Femur (tissue), 1 donor: ENCODE measurements around the gene PPP1R14D.

ENCODE experiments used
- DNase-seq: peaks from one replicate; pipeline ENCODE4 v3.0.0-alpha.2; 2017

The PPP1R14D gene

DNA sequence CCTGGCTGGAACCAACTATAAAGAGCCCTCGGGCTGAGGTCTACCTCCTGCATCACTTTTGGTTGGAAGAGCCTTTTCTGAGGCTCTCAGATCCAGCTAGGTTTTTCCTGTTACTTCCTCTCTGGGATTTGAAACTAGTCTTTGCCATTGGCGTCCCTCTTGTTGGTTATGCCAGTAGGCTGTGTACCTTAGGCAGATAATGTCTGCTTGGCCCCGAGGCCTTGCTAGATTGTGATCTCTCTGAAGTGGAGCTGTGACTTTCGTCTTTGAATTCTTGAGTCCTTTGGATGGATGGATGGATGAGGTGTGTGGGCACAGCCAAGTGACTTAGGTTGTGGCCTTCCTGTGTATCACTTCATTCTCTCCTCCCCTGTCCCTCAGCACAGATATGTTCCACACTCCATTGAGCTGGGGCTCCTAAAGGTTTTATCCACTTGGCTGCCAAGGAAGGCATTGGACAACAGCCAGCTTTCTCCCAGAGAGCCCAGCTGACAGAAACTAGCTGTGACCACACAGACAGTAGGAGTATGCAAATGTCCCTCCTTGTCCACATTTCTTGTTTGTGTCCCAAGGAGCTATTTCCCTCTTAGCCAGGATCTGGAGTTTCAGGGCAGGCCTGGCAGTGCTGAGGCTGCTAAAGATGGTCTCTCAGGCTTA is 13.3 kb downstream of the PPP1R14D start:
- no peak for DNase-seq

DNA sequence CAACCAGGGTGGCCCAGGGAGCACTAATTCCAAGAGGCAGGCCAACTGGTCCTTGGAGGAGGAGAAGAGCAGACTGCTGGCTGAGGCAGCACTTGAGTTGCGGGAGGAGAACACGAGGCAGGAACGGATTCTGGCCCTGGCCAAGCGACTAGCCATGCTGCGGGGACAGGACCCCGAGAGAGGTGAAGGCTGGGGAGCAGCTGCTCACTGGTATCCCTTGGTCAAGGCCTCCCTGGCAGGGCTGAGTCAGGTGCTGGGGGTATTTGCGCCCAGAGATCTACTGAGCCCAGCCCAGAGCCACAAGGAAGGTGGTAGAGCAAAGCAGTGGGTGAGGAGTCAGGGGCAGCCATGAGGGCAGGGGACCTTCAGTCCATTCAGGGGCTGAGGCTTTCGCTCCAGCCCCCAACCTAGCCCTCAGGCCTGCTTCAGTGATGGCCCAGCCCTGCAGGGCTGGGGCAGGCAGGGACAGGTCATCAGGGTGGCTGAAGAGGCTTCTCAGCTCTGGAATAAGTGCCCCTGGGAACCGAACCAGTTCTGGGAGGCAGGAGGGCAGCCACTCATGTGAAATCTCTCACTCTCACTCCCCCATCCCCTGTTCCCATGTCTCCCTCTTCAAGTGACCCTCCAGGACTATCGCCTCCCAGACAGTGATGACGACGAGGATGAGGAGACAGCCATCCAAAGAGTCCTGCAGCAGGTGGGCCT is 15.6 kb downstream of the PPP1R14D start:
- no peak for DNase-seq

DNA sequence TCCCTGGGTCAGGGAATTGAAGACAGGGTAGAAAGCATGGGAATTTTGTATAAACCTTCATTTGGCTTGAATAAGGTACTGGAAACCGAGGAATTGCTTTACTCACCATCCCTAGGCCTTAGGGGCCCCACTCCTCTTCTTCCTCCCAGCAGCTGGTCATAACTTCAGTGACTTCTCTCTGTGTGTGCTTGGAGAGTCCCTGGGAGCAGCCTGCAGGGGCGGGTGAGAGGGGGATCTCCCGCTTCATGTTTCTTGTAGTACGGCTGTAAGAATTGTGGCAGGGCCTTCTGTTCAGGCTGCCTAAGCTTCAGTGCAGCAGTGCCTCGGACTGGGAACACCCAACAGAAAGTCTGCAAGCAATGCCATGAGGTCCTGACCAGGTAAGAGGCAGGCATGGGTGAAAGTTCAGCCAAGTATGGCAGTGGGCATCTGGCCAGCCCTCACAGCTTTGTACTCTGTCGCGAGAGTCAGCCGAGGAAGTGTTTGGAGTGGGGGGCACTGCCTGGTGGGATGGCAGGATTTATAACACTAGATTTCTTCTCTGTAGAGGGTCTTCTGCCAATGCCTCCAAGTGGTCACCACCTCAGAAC is 19.6 kb downstream of the PPP1R14D start:
- DNase-seq: no peak

DNA sequence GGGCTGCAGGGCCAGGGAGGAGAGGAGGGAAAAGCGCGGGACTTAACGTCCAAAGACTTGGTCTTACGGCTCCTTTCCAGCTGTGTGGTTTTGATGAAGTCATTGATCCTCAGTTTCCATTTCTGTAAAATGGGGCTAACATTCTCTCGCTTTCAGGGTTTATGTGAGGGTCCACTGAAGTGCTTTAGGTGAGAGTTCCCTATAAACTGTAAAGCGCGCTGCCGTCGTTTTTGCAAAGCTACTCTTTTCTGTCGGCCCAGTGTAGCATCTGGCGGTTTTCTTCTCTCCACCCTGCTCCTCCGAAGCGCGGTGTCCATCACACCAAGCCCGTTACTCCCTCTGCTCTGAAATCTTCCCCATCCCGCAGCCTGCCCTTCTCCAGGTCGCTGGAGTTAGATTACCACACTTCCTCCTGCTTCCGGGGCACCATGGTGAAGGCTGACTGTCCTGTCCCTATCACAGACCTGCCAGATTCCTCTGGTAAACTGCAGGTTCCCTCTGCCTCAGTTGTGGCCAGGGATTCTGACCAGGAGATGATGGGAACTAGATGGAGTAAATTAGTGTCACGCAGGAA is 20.5 kb downstream of the PPP1R14D start:
- DNase-seq: no peak

DNA sequence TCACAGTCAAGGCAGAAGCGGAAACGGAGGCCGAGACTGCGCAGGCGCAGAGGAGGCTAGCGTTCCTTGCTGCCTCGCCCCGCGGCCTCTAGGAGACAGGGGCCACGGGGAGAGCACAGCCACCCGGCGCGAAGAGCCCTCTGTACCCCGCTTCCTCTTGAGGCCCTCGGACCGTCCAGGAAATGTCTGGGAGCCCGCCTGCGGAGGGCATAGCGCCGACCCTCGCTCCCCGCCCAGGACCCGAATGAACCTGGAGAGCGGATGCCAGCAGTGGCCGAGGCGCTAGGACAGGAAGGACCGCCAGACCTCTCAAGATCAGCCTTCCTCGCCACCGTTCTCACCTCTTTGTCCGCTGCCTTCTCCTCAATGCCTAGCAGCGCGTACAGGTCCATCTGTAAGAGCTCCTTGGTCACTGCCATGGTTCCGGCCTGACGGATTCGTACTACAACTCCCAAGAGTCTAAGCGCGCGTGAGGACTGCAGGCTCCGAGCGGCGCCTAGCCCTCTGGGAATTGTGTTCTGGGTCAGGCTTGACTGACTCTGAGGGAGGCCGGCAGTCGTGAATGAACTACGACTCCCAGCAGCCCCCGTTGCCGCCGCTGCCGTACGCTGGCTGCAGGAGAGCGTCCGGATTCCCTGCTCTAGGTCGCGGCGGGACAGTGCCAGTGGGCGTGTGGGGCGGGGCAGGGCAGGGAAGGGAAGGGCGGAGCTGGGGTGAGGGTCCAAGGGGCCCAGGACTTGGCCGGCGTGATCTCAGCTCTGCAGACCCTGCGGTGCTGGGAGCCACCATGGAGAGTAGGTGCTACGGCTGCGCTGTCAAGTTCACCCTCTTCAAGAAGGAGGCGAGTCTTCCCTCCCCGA is 21.2 kb downstream of the PPP1R14D start, which contains the start of the genes DNAJC17 and ZFYVE19:
TSS of gene DNAJC17 (minus strand) at position 446 of the 860 bp plus-strand sequence. CDS start at position 419, 27 bp downstream.
TSS of gene ZFYVE19 (plus strand) at position 62 of the 860 bp plus-strand sequence. CDS start at position 563, 501 bp downstream.
- peak; percentile 98 for DNase-seq

DNA sequence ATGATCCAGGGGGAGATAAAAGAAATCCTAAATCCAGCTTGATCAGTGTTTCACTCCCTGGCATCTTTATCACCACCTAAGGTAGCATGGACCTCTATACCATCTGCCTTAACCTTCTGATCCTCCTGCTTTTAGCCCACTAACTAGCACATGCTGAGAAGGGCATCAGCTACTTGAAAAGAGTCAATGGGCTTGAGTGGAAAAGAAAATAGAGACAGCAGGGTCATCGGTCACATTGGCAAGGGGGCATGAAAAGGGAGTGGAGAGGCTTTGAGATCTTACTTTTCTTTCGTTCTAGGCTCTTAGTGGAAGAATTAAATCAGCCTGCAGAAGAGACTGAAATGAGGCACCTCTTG is 21.9 kb downstream of the PPP1R14D start:
- no peak for DNase-seq

DNA sequence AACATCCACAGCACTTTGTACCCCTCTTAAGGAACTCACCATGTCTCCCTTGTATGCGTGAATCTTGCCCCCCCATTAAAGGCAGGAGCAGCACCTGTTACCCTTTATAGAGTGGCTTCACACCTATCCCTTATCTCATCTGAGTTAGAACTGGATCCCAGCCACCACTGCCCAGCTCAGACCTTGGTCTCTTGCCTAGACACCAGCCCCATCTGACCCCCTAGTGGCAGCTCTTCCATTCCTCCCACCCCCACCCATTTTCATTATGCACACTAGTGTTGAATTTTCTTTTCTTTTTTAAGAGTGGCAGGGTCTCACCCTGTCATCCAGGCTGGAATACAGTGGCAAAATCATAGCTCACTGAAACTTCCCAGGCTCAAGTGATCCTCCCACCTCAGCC is 24.8 kb downstream of the PPP1R14D start:
- no peak for DNase-seq

DNA sequence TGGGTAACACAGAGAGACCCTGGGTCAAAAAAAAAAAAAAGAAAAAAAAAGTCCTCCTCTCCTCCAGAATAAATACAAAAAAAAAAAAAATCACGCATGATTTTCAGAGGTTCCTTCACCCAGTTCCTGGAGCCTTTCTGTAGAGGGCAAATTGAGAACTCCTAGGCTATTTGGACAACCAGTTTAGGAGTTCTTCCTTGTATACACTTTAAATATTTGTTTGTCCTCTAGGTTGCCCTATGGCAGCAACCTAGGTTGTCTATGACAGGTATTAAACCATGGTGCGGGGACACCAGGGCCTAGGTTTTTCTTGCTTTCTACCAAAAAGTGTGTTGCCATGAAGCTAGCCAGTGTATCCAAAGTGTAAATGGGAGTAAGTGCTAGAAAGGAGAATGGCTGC is 25.4 kb downstream of the PPP1R14D start:
- DNase-seq: no peak

DNA sequence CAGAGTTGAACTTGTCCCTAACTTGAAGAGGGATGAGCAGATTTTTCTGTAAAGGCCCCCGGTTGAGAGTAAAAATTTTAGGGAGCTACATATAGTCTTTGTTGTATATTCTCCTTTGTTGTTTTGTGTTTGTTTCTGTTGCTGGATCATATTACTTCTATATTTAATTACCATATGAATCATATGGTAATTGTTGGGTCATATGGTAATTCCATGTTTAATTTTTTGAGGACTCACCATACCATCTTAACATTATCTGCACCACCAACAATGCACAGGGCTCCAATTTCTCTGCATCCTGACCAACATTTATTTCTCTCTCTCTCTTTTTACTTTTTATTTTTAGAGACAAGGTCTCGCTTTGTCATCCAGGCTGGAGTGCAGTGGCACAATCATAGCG is 29.0 kb downstream of the PPP1R14D start:
- DNase-seq: no peak

DNA sequence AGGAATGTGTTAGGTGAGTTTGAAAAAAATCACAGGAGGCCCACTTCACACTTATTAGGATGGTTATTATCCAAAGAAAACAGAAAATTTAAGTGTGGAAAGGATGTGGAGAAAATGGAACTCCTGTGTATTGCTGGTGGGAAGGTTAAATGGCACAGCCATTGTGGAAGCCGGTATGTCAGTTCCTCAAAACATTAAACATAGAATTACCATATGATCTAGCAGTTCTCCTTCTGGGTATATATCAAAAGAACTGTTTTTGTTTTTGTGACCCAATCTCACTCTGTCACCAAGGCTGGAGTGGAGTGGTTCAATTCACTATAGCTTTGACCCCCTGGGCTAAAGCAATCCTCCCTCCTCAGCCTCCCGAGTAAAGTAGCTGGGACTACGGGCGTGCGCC is 32.0 kb downstream of the PPP1R14D start:
- no peak for DNase-seq

DNA sequence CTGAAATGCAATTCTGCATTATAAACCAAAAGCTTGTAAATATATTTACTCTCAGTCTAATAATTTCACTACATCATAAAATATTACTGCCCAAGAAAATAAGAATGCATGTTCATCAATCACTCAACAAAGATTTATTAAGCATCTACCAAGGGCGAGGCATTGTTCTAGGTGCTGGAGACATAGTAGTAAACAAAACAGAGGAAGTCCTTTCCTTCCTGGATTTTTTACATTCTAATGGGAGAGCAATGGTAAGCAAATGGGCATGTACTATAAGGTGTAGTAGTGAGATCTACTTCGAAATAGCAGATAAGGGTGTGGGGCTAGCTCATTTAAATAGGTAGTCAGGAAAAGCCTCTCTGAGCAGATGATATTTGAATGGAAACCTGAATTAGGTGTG is 32.5 kb downstream of the PPP1R14D start:
- DNase-seq: no peak

DNA sequence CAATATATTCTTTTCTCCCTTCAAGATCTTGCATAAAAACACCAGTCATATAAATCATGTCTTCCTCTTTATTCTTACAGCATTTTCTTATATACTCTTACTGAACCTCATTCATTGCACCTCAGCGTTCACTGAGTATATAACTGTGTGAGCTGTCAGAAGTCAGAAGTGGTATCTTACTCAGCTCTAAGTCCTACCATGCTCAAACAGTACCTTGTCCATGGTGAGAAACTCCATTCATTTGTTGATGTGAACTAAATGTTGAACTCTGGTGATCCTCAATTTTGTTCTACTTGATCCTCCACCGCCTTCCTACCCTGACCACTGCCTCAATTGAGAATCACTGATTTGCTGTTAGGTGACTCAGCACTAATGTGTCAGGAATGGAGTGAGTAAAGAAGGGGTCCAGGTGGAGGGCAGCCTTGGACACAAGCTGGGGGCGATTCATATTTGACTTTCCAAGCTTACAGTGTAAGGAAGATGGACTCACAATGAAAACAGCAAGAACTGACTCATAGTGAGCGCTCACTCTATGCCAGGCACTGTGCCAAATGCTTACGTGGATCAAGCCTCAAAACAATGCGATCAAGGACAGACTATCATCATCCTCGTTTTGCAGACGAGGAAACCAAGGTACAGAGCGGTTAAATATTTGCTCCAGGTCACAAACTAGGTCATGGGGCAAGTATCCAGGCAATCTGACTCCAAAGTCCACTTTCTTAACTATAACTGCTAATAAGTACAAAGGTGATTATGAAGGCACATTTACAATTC is 35.1 kb downstream of the PPP1R14D start:
- DNase-seq: no peak

DNA sequence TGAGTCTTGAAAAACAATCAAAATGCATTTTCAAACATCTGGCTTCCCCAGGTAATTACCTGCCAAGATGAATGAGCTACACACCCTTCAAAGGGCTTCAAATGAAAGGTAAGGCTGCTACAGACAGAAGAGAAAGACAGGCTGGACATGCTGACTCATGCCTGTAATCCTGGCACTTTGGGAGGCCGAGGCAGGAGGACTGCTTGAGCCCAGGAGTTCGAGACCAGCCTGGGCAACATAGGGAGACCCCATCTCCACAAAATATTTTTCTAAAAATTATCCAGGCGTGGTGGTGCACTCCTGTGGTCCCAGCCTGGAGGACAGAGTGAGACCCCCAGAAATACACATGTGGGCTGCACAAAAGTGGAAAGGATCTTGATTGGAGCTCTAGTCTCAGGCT is 36.1 kb downstream of the PPP1R14D start:
- no peak for DNase-seq

DNA sequence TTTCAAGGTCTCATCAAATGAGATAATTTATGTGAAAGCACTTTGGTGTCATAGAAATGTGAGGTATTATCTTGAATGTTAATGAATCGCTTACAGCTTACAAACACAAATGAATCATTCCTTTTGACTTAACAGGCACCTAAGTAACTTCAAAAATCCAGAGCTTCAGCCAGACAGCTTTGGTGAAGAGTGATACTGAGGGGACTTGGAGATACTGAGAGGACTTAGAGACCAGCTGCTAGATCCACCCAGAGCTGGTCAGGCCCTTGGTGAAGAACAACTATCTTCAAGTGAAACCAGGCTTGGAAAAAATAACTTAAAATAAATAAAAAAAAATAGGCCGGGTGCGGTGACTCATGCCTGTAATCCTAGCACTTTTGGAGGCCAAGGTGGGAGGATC is 37.8 kb downstream of the PPP1R14D start:
- DNase-seq: no peak

DNA sequence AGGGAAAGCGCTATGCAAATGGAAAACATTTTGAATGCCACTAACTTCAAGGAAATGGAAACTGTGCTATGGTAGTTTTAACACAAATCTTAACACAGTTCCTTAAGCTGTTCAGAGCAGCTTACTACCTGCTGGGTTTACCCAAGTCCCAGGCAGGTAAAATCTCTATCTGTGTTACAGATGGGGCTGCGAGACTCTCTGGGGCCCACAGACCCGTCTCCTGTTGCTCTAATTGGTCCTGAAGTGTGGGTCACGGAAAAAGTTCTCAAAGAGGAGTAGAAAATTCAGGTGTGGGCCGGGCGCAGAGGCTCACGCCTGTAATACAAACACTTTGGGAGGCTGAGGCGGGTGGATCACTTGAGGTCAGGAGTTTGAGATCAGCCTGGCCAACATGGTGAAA is 38.5 kb downstream of the PPP1R14D start:
- no peak for DNase-seq

DNA sequence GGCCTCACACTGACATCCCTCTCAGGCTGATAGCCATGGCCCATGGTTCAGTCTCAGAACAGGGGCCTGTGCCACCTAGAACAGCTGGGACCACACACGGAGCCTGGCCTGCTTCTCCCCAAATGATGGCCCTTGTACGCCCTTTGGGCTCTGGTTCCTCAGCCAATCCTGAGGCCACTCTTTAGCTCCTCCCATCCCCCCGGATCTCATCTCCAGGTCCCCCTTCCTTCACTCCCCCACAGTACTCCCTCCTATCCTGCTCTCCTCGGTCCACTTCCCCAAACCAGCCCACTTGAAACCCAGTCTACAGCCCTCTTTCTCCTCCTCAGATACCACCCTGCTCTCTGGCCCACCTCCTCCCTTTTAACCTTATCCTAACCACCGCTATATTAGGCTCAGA is 39.4 kb downstream of the PPP1R14D start:
- DNase-seq: no peak

DNA sequence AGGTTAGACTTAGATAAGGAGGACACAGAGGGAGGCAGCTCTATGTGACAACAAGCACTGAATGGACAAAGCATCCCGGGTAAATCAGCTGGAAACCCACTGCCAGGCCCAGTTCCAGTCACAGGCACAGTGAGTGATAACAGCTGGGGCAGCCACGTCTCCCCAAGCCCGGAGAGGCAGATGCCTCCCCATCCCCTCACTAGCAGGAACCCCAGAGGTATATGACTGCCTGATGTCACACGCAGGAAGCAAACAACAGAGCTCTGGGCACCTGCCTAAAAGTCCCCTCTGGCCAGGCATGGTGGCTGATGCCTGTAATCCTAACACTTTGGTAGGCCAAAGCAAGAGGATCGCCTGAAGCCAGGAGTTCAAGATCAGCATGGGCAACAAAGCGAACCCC is 40.5 kb downstream of the PPP1R14D start:
- DNase-seq: no peak

DNA sequence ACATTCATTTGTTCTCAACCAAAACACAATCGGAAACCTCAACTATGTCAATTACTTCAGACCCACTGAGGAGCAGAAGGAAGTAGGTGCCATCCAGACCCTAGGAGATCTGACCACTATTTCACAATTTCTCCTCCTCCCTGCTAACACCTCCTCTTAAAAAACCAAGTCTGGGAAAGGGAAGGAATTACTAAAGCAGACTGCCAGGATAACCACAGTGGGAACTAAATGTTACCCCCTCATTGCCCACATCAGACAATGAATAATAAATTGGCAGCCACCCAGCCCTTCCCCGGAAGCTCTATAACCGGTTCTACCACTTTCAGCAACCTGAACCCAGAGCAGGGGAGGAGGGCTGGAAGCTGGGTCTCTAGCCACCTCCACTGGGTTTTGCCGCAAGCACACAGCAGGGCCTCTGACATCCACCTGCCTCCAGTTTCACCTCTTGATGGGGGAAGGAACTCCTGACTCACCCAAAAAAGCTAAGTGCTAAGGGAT is 41.1 kb downstream of the PPP1R14D start:
- no peak for DNase-seq

DNA sequence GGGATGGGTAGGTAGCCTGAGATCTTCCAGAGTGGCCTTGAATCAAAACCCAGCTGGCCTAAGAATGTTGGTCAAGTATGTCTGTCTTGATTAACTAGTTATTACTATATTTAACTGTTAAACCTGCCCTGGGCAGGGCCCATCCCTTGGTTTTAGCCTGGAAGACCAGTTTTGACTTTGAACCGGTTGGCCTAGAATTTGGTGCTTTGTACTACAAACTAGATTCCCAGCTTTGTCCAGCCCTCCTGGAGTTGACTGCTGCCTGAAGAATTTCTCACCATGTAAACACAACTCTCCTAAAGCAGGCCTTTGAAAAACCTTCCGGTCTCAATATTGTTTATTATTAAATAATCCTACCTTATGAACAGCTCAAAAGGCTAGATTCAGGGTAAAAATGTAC is 42.7 kb downstream of the PPP1R14D start:
- DNase-seq: no peak

DNA sequence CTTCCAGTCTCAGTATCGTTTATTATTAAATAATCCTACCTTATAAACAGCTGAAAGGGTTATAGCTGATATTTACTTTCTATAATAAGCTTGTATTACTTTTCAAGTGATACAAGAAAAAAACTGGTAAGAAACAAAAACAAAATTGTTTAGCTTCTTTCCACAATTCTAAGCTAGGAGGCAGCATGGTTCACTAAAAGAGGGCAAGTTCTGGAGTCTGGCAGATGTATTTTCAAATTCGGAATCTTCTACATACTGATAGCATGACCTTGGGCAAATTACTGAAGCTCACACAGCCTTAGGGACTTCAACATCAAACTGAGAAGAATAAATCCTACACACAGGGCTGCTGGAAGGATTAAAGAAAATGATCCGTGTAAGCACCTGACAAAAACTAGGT is 43.3 kb downstream of the PPP1R14D start:
- DNase-seq: no peak

DNA sequence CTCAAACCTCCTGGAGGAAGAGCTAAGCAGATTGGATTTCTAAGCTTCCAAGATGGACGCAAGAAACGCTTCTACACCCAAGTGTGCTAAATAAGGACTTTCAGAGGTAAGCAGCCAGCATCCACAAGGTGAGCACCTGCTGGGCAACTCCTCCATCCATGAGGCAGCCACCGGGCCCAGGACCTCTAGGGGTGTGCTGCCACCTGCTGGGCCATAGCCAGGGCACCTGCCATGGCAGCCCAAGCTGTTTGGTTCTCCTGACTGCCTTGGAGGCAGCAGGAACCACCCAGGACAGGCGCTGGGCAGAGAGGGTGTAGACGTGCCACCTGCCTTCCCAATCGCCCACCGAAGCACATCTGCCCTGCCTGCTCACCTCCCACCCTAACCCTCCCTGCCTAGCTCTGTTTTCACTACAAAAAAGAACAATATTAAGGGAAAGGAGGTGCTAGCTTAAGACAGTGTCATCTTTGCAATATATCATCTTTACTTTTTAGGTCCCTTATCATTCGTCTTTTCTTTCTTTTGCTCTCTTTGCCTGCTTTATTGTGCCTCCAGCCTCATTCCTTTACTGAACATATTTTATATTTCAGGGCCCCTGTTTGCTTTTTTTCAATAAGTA is 45.8 kb downstream of the PPP1R14D start:
- DNase-seq: peak; percentile 42
